Stimulated activated CD4-positive, alpha-beta T cell treated with anti-CD3 and anti-CD28 coated beads, Interleukin-15, amount 100 ng/mL, for 48 hours (primary cell): Measurements from ENCODE around the gene SYNGR3.

Experiments used
- DNase-seq, 2 donors: peaks; one replicate each; pipeline ENCODE4 v3.0.0-alpha.2; 2020; ENCODE audit warnings: low read depth in 2 of 2

The SYNGR3 gene

GRCh38 chr16:2042171-2042985 is 52.6 kb downstream of the SYNGR3 start:
- no peak for DNase-seq

DNA sequence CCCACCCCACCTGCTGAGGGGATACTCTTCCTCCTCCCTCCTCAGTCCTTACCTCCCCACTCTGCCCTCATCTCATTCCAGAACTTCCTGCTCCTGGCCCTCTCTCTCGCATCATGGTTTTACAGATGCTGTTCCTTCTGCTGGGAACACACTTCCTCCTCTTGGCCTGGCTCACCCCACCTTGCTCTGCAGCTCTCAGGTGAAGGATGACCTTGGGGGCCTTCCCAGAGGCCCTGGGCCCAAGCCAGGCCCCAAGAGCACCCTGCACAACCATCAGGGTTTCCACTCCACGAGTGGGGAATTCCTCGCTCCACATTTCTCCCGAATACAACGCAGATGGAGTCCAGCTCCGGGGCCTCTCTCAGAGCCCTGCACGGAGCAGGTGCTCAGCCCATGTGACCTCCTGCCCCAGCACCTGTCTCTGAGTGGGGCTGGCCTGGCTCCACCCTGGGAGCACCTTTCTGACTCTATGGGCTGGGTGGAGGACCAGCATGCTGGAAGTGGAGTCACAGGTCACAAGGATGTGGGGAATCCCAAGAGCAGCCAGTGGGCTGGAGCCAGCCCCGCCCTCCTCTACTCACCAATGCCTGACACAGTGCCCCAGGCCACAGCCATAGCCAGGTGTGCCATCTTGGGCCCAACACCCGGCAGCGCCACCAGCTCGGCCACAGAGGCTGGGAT is 53.4 kb downstream of the SYNGR3 start:
- DNase-seq: no peak
